Measurements from ENCODE around the gene PGAP3.

The PGAP3 gene

GRCh38 chr17:39694593-39694992 lies 6.7 kb upstream of the PGAP3 start:
- DNase-seq: no peak

- DNase-seq: no peak
These were observed 1.1 kb upstream of the PGAP3 start for GRCh38 chr17:39688945-39689344.

DNA sequence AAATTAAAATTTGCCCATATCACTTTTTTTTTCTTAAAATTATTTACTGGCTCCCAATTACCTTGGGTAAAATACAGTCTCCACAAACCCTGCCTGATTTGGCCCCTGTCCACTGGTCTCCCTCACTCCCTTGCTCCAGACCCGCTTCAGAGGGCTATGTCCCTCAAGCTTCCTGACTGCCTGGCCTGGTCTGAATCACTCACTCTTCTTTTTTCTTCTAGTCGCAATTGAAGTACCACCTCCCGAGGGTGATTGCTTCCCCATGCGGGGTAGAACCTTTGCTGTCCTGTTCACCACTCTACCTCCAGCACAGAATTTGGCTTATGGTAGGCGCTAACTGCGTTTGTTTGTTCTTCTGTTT lies 598 bp upstream of the PGAP3 start:
- DNase-seq: no peak

DNA sequence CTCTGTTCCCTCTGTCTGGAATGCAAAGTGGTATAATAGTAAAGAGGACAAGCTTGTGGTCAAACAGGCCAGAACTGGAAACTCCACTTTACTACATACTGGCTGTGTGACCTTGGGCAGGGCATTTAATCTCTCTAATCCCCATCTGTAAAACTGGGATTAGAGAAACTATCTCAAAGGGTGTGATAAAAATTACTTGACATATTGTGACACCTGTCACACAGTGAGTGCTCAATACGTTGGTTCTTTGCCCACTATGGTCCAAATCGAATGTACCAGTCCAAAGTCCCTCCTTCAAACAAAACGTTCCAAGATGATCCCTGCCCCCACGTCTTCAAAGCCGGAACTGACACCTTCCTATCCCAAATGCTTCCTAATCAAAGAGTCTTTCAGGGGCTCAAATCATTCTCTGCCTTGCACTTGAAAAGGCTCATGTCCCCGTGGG lies 734 bp downstream of the PGAP3 start:
- DNase-seq: no peak

DNA sequence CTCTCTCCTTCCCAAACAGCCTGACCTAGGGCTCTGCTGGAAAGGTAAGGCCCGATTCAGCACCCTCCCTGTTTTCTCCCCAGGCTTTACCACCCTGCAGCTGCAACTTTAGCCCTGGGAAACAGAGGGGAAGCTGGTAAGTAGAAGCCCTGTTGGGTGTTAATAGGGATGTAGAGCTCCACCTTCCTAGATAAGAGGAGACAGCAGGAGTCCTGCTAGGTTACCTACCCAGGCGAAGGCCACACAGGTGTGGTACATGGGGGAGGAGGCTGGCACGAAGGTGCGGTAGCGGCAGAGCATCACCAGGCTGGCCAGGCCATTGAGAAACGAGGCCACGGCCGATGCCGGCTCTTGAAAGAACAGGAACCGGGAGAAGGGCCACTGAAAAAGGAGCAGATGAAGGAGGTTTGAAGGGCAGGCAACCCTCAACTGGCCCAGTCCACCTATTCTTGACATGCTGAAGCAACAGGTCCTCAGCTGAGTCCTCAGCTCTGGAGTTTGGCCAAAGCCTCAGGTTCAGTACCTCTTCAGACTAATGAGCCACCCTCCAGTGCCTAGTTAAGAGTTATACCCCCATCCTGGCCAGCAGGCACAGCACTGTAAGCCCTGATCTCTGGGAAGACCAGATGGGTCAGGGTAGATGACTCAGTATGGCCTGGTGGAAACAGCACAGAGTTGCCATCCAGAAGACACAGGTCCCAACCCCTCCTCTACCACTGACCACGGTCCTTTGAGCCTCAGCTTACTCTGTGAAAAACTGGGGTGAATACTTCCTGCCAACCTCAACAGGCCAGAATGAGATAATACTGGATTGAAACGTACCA lies 3.3 kb downstream of the PGAP3 start:
- DNase-seq: no peak

DNA sequence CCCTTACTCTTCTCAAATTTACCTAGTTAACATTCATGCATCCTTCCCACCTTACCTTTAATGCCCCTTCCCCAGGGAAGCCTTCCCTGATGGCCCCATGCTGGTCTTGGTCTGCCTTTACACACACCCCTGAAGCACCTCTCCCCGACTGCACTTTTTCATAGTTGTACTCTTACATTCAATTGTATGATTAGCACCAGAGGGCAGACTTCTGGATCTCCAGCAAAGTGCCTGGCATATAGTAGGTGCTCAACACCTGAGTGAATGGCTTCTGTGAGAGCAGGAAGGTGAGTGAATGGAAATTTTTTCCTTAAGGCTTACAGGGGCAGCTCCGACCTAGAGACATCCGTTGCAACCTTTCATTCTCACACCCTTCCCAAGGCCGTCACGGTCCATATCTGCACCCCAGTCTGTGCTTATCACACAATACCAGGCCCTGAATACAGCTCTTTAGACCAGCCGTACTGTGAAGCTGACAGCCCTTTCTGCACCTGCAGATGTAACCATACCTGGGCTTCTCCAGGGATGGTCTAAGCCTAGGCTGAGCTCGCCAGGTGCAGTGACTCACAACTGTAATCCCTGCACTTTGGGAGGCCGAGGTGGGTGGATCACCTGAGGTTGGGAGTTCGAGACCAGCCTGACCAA lies 4.4 kb downstream of the PGAP3 start:
- no peak for DNase-seq

DNA sequence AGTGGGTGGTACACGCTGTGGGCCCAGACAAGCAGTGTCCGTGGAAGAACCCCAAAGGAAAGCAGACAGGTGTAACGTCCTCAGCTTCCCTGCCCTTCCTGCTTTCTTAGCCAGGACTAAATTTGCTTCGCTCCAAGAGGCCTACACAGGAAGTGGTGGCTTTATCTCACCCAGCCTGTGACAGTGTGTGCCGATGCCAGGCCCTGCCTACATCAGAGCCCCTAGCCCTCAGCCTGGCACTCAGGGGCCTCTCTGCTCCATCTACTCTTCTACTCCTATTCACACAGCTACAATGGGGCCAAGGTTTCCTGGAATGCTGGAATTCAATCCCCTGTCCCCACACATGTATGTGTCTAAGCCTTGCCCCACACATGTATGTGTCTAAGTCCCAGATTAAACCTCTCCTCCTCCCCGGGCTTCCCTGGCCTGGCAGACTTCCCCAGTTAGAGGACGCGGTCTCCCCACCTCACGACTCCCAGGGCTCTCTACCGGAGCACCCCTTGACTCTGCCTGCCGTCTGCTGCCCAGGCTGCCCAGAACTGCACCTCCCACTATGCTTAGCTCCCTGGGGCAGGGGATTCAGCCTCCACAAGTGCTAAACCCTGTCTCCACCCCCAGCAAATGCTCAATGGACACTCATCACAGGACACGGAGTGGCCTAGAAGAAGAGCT lies 8.2 kb downstream of the PGAP3 start:
- DNase-seq: no peak

DNA sequence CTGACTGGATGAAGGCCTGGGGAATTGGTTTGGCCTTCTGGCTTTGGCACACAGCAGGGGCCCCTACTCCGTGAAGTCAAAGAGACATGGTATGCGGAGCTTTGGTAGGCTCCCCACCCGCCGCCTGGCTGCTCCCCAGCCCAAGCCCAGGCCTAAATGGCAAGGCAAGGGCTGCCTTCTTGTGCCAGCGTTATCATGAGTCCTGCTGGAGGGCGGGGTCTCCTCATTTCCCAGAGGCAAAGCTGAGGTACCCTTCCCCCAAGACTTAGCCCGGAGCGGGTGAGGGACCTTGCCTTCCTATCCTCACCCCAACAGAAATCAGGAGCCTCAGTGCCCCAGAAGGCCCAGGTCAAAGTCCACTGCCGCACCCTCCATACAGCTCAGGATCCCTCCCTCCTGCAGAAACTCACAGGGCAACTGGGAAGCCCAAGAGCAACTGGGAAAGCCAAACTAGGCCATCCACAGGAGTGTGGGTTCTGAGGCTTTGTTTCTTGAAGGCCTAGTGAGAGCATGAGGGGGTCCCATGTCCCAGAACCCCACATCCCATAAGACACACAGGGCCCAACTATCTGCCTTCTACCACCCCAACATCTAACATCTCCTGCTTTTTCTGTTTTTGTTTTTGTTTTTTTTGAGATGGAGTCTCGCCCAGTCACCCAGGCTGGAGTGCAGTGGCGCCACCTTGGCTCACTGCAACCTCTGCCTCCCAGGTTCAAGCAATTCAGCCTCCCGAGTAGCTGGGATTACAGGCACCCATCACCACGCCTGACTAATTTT lies 9.3 kb downstream of the PGAP3 start:
- no peak for DNase-seq

DNA sequence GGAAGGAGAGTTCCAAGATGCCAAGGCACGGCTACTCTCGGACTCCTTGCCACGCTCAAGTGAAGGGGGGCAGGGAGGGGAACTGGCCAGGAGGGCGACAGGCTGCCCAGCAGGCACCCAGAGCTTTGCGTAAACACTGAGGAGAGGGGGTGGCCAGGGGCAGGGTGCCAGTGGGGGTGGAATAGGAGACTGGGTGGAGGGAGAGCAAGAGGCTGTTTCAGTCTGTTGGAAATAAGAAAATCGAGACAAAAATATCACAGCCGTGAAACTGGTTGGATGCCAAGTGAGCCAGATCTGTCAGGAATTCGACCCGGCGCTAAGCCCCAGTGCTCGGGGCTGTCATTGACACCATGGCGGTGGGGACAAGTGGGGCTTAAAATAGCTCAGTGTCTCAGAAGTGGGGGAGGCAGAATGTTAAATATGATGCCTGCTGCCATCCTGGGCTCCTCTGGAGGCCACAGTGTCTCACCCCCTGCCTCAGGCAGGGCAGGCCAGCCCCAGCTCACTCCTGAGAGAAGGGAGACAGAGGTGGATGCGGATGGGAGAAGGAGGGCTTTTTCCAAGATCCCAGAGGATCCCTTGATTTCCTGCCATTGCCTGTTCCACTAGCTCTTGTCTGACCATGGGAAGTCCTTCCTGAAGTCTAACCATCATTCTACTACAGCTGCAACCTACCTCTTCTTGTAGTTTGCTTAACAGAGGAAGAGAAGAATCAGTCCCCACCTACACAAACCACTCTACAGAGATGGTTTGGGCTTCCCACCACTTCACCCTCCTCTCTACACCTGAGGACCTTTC lies 10.1 kb downstream of the PGAP3 start:
- no peak for DNase-seq

GRCh38 chr17:39677072-39677471 lies 10.8 kb downstream of the PGAP3 start:
- DNase-seq: no peak

GRCh38 chr17:39676198-39676819 lies 11.5 kb downstream of the PGAP3 start:
- DNase-seq: no peak

DNA sequence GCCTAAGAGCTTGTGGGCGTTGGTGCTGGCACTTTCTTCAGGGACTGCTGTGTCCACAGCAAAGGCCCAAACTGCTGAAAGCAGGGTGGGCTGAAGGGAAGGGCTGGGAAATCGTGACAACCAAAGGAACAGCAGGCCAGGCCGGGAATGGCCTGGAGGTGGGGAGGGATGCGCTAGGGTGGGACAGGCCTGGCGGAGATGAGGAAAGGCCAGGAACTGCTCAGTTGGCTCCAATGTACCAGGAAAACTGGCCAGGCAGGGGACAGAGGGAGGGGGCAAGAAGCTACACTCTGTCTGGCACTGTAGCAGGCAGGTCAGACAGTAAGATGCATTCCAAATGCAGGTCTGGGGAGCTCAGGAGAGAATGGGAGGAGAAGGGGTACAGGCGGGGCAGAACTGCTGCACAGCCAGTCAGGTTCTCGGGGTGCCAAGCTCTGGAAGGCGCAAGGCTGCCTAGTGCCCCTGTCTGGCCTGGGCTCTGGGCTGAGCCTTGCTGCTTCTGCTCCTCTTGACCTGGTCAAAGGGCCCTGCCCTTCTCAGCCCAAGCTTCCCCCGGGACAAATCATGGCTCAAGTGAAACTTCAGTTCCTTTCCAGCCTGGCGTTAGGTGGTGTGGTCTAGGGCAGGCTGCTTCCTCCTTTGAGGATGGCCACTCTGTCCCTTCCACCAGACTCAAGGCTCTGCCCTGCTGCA lies 12.3 kb downstream of the PGAP3 start:
- DNase-seq: no peak

GRCh38 chr17:39674702-39675389 lies 13.0 kb downstream of the PGAP3 start:
- no peak for DNase-seq

DNA sequence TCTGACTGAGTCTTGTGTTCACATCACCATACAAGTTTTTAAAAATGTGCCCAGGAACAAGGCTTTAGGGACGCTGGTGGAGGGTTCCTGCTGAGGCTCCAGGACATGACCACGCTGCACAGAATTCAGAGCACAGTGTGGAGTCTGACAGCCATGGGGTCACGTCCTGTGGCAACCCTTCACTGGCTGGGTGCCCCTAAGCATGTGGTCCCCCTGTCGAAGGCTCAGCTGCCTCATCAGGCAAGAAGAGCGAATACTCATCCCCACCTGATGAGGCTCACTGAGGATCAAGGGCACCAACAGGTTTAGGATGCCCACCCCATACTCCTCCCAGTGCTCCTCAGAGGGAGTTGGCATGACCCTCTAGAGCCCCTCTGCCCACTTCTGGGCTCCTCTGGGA lies 13.7 kb downstream of the PGAP3 start:
- DNase-seq: no peak

DNA sequence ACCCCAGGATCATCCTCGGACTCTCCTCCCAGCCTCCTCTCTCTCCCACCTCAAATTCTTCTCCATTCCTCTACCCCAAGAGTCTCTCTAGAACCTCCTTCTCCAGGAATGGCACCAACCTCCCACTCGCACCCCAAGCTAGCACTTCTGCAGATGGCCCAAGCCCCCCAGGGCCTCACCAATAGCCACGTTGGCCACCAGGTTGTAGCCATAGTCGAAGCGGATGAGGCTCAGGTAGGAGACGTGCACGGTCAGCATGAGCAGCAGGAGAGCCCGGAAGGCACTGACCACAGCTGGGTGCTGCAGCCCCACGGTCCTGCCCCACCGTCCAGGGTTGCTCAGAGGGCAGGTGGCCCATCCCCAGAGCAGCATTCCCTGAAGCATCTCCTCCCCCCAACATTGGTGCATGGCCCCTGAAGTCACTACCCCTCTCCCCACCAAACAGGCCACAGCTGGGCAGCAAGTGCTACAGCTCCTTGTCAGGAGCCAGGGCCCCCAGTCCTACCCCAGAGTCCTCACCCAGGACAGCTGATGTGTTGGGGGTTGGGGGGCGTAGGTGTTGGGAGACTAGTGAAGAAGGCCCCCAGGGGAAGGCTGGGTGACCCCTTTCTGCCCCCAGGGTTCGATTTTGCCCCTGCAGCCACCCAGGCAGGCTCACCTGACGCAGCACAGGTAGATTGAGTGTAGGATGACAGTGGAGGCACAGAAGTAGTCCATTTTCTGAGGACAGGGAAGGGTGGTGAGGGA lies 14.3 kb downstream of the PGAP3 start:
- DNase-seq: no peak

- DNase-seq: no peak
These were observed 15.1 kb downstream of the PGAP3 start for GRCh38 chr17:39672522-39673334.

GRCh38 chr17:39671651-39672521 lies 16.0 kb downstream of the PGAP3 start:
- DNase-seq: no peak

GRCh38 chr17:39670746-39671145 lies 17.1 kb downstream of the PGAP3 start:
- no peak for DNase-seq

Data from NCI-H226 (cell line).